Measurements from ENCODE around the gene PSMA1.

PSMA1 gene

GRCh38 chr11:14529321-14529720 is 9.1 kb upstream of the PSMA1 start:
- DNase-seq = no peak

GRCh38 chr11:14522801-14523200 is 2.6 kb upstream of the PSMA1 start:
- no peak for DNase-seq

GRCh38 chr11:14522245-14522644 is 2.1 kb upstream of the PSMA1 start:
- DNase-seq = no peak

- no peak for DNase-seq
Observed at GRCh38 chr11:14520747-14521151, 563 bp upstream of the PSMA1 start.

- DNase-seq = peak; percentile 56
Observed at GRCh38 chr11:14519597-14519916, 629 bp downstream of the PSMA1 start.

- DNase-seq = no peak
Observed at GRCh38 chr11:14518820-14519219, 1.4 kb downstream of the PSMA1 start.

- DNase-seq = no peak
Observed at GRCh38 chr11:14513800-14514199, 6.4 kb downstream of the PSMA1 start.

GRCh38 chr11:14506532-14506931 is 13.7 kb downstream of the PSMA1 start:
- DNase-seq = no peak

- no peak for DNase-seq
Observed at GRCh38 chr11:14503023-14503422, 17.2 kb downstream of the PSMA1 start.

- no peak for DNase-seq
Observed at GRCh38 chr11:14502039-14502438, 18.1 kb downstream of the PSMA1 start.

GRCh38 chr11:14500181-14500651 is 20.0 kb downstream of the PSMA1 start:
- peak; percentile 58 for DNase-seq

GRCh38 chr11:14499560-14500180 is 20.5 kb downstream of the PSMA1 start, which contains the start of gene COPB1:
Gene COPB1 (minus strand): TSS chr11:14499811. CDS start chr11:14498928, 883 bp downstream.
- peak; percentile 95 for DNase-seq

GRCh38 chr11:14499178-14499559 is 21.0 kb downstream of the PSMA1 start:
- peak; percentile 33 for DNase-seq

GRCh38 chr11:14480716-14481115 is 39.5 kb downstream of the PSMA1 start:
- DNase-seq = no peak

GRCh38 chr11:14471127-14471526 is 49.1 kb downstream of the PSMA1 start:
- no peak for DNase-seq

- DNase-seq = no peak
Observed at GRCh38 chr11:14463623-14464022, 56.6 kb downstream of the PSMA1 start.

GRCh38 chr11:14460147-14460546 is 60.0 kb downstream of the PSMA1 start:
- DNase-seq = no peak

GRCh38 chr11:14458377-14458776 is 61.8 kb downstream of the PSMA1 start:
- no peak for DNase-seq

- DNase-seq = no peak
Observed at GRCh38 chr11:14455648-14456430, 64.3 kb downstream of the PSMA1 start.
